H1 (cell line): ENCODE results near the gene NUTM2F. TPM values are rescaled to one million over a fixed set of nuclear protein-coding genes. Genes with fewer than 3 reads are reported as not detected.

Experiments
- CTCF ChIA-PET: fragments of 300-600 bp; sonication (Branson Sonifier 250); formaldehyde crosslinking; loops from one replicate; lab custom pipeline; 2021; ENCODE audit not compliant: partially characterized antibody; lab: Charles Lee
- POLR2A ChIA-PET: fragments of 300-600 bp; sonication (Branson Sonifier 250); formaldehyde crosslinking; loops from one replicate; lab custom pipeline; 2021; ENCODE audit warnings: inconsistent platforms; ENCODE audit not compliant: partially characterized antibody; lab: Charles Lee
- DNase-seq, 2 experiments: peaks; one replicate each; pipeline versions ENCODE4 v3.0.0 to v3.0.0-alpha.2; 2010 to 2022; ENCODE audit warnings: low spot score in 2 of 2, low read depth in 1 of 2, mixed read lengths in 1 of 2
- FAIRE-seq: peaks from 2 replicates; lab custom pipeline; 2011; peaks lifted over from hg19 to GRCh38; lab: Jason Lieb, UNC
- H2AFZ ChIP-seq: 2 replicates; pipeline ENCODE4 v1.8.1; 2012; ENCODE audit warnings: low read length, inconsistent platforms
- H2AK5ac ChIP-seq: 2 replicates; pipeline ENCODE4 v1.6.1; 2013; ENCODE audit warnings: low read depth, low read length
- H2BK120ac ChIP-seq: replicated peaks from 2 replicates; pipeline ENCODE3; 2013; ENCODE audit warnings: low read depth, low read length, inconsistent platforms
- H2BK12ac ChIP-seq: 2 replicates; pipeline ENCODE4 v1.6.1; 2013; ENCODE audit warnings: low read depth, low read length
- H2BK15ac ChIP-seq: 2 replicates; pipeline ENCODE4 v1.6.1; 2013; ENCODE audit warnings: low read length
- H2BK20ac ChIP-seq: 2 replicates; pipeline ENCODE4 v1.6.1; 2013; ENCODE audit warnings: low read length
- H2BK5ac ChIP-seq: 2 replicates; pipeline ENCODE4 v1.6.1; 2013; ENCODE audit warnings: low read depth, low read length
- H3K14ac ChIP-seq: 2 replicates; pipeline ENCODE4 v1.6.1; 2013; ENCODE audit warnings: inconsistent platforms; ENCODE audit not compliant: insufficient read length
- H3K18ac ChIP-seq: 2 replicates; pipeline ENCODE4 v1.6.1; 2013; ENCODE audit warnings: low read length; ENCODE audit errors: extremely low read depth
- H3K23ac ChIP-seq: 2 replicates; pipeline ENCODE4 v1.6.1; 2013; ENCODE audit warnings: inconsistent platforms; ENCODE audit not compliant: insufficient read length
- H3K23me2 ChIP-seq: 2 replicates; pipeline ENCODE4 v1.6.1; 2013; ENCODE audit warnings: low read depth, low read length
- H3K27ac ChIP-seq: 2 replicates; pipeline ENCODE4 v1.6.1; 2011; ENCODE audit warnings: low read depth, low read length, inconsistent platforms
- H3K27me3 ChIP-seq, 4 experiments: replicated peaks in 1 of 4; 1 replicate in 1 of 4; 2 replicates in 3 of 4; pipeline versions ENCODE4 v1.6.1 to v1.8.1; 2011 to 2013; ENCODE audit warnings: low read length in 3 of 4, mild to moderate bottlenecking in 3 of 4, inconsistent platforms in 2 of 4, mixed read lengths in 2 of 4, moderate library complexity in 1 of 4; ENCODE audit not compliant: control insufficient read depth in 3 of 4, insufficient read depth in 3 of 4; ENCODE audit errors: extremely low read depth in 1 of 4
- H3K36me3 ChIP-seq, 4 experiments: 2 replicates each; pipeline versions ENCODE4 v1.6.1 to v1.8.1; 2011 to 2013; ENCODE audit warnings: mild to moderate bottlenecking in 4 of 4, low read length in 3 of 4, moderate library complexity in 2 of 4, control low read depth in 1 of 4, inconsistent platforms in 1 of 4; ENCODE audit not compliant: insufficient read depth in 4 of 4, control insufficient read depth in 2 of 4
- H3K4ac ChIP-seq: replicated peaks from 2 replicates; pipeline ENCODE3; 2013; ENCODE audit warnings: low read length, low read depth, mixed read lengths, inconsistent platforms; ENCODE audit not compliant: insufficient read length
- H3K4me1 ChIP-seq, 4 experiments: replicated peaks in 1 of 4; 1 replicate in 1 of 4; 2 replicates in 3 of 4; pipeline versions ENCODE4 v1.6.1 to v1.8.1; 2011 to 2013; ENCODE audit warnings: low read length in 3 of 4, inconsistent platforms in 2 of 4, mixed read lengths in 1 of 4; ENCODE audit not compliant: insufficient read depth in 4 of 4, control insufficient read depth in 3 of 4
- H3K4me2 ChIP-seq, 2 experiments: 2 replicates each; pipeline versions ENCODE4 v1.6.1 to v1.8.1; 2011 to 2013; ENCODE audit warnings: low read depth in 2 of 2, low read length in 2 of 2, control low read depth in 1 of 2, inconsistent platforms in 1 of 2, mild to moderate bottlenecking in 1 of 2; ENCODE audit not compliant: insufficient read depth in 1 of 2
- H3K4me3 ChIP-seq, 4 experiments: fragments of 200-600, 300-600 bp in 1 of 4; sonication (generic), shearing (Covaris generic), sonication (Bioruptor Twin) in 1 of 4; 2 replicates each; pipeline versions ENCODE4 v1.5.1 to v1.8.1; 2011 to 2016; ENCODE audit warnings: low read length in 4 of 4, low read depth in 3 of 4, control low read depth in 2 of 4, inconsistent platforms in 2 of 4, mild to moderate bottlenecking in 2 of 4, mixed read lengths in 1 of 4, moderate library complexity in 1 of 4; ENCODE audit not compliant: insufficient read depth in 2 of 4; ENCODE audit errors: extremely low read depth in 1 of 4
- H3K56ac ChIP-seq: replicated peaks from 2 replicates; pipeline ENCODE3; 2013; ENCODE audit warnings: low read depth, mild to moderate bottlenecking, mixed read lengths, low read length, inconsistent platforms; ENCODE audit not compliant: insufficient read length
- H3K79me1 ChIP-seq: 2 replicates; pipeline ENCODE4 v1.6.1; 2013; ENCODE audit warnings: low read depth, low read length, control low read depth
- H3K79me2 ChIP-seq, 2 experiments: 2 replicates each; pipeline versions ENCODE4 v1.6.1 to v1.8.1; 2012 to 2013; ENCODE audit warnings: low read length in 2 of 2, mild to moderate bottlenecking in 2 of 2, inconsistent platforms in 1 of 2; ENCODE audit not compliant: insufficient read depth in 2 of 2, control insufficient read depth in 1 of 2
- H3K9ac ChIP-seq, 4 experiments: replicated peaks in 1 of 4; 1 replicate in 1 of 4; 2 replicates in 3 of 4; pipeline versions ENCODE4 v1.6.1 to v1.8.1; 2011 to 2013; ENCODE audit warnings: low read depth in 3 of 4, low read length in 3 of 4, control low read depth in 2 of 4, mild to moderate bottlenecking in 2 of 4, moderate library complexity in 2 of 4, inconsistent platforms in 1 of 4; ENCODE audit errors: extremely low read depth in 1 of 4
- H3K9me3 ChIP-seq, 2 experiments: 2 replicates each; pipeline versions ENCODE4 v1.6.1 to v1.8.1; 2012 to 2013; ENCODE audit warnings: mild to moderate bottlenecking in 2 of 2, moderate library complexity in 2 of 2, control low read depth in 1 of 2, inconsistent platforms in 1 of 2, low read depth in 1 of 2, low read length in 1 of 2, mixed read lengths in 1 of 2; ENCODE audit not compliant: insufficient read depth in 2 of 2
- H4K20me1 ChIP-seq, 2 experiments: replicated peaks in 1 of 2; 2 replicates each; pipeline versions ENCODE3 to v1.8.1; 2011 to 2013; ENCODE audit warnings: inconsistent platforms in 2 of 2, low read length in 2 of 2, mild to moderate bottlenecking in 1 of 2; ENCODE audit not compliant: insufficient read depth in 2 of 2, control insufficient read depth in 1 of 2
- H4K5ac ChIP-seq: 2 replicates; pipeline ENCODE4 v1.6.1; 2013; ENCODE audit warnings: low read length, low read depth, mixed read lengths, inconsistent platforms; ENCODE audit not compliant: insufficient read length
- H4K8ac ChIP-seq: 2 replicates; pipeline ENCODE4 v1.8.0; 2013; ENCODE audit warnings: mild to moderate bottlenecking, moderate library complexity, low read length, inconsistent platforms; ENCODE audit not compliant: insufficient read depth; ENCODE audit errors: extremely low read depth
- H4K91ac ChIP-seq: replicated peaks from 2 replicates; pipeline ENCODE3; 2013; ENCODE audit warnings: low read length, mixed read lengths, inconsistent platforms; ENCODE audit not compliant: insufficient read length
- CTBP2 ChIP-seq: IDR thresholded peaks from 2 replicates; pipeline ENCODE4 v1.7.0; 2011; ENCODE audit warnings: borderline replicate concordance, mild to moderate bottlenecking, moderate library complexity, mixed read lengths, low read length; ENCODE audit not compliant: insufficient read depth, insufficient read length
- HDAC2 ChIP-seq, 2 experiments: fragments of 300-600 bp in 1 of 2; sonication (generic) in 1 of 2; IDR thresholded peaks; 2 replicates each; pipeline ENCODE4 v1.6.1; 2011 to 2012; ENCODE audit warnings: low read depth in 2 of 2, low read length in 2 of 2, mild to moderate bottlenecking in 2 of 2, moderate library complexity in 2 of 2, borderline replicate concordance in 1 of 2, inconsistent platforms in 1 of 2
- POLR2AphosphoS5 ChIP-seq: IDR thresholded peaks from 2 replicates; pipeline ENCODE4 v1.6.1; 2011; ENCODE audit warnings: low read depth, low read length
- POU5F1 ChIP-seq: IDR thresholded peaks from 2 replicates; pipeline ENCODE4 v1.6.1; 2011; ENCODE audit warnings: low read depth, mild to moderate bottlenecking, low read length, moderate library complexity
- WGBS, 2 experiments: shearing (Covaris generic) in 1 of 2; methylation state at CpG; one replicate each; pipeline versions ENCODE4 v1.1.6 to v1.1.7; 2013 to 2015; ENCODE audit warnings: low lambda C conversion rate in 2 of 2, mixed read lengths in 2 of 2, inconsistent platforms in 1 of 2, low coverage in 1 of 2, missing lambda C conversion rate in 1 of 2; ENCODE audit not compliant: insufficient replicate concordance in 2 of 2, insufficient coverage in 1 of 2, insufficient read length in 1 of 2; ENCODE audit errors: extremely low coverage in 1 of 2, missing lambda C conversion rate in 1 of 2; 5-methylcytosine and 5-hydroxymethylcytosine counted together
- polyA plus RNA-seq, 7 experiments: library from polyadenylated mRNA; depleted of rRNA in 3 of 7; stranded (reverse) in 5 of 7; unstranded in 2 of 7; fragments of >200 nt in 5 of 7; fragments of 200-250 nt in 2 of 7; gene quantifications; 1 replicate in 5 of 7; 2 replicates in 1 of 7; 4 replicates in 1 of 7; pipeline versions ENCODE4 v1.2.1 to v1.2.3, GENCODE V29; 2011 to 2013; ENCODE audit warnings: missing spikeins in 2 of 7, mixed read lengths in 2 of 7
- total RNA-seq: library from RNA; stranded (reverse); fragmentation: NEBNext Ultra II Directional; extraction: Animal tissue kit (Norgen Biotek cat#: 25700); gene quantifications from 2 replicates; pipeline ENCODE4 v1.2.1, GENCODE V29; 2021

The NUTM2F gene
- total and polyA plus RNA-seq, 2 of the 8 experiments (the other 6 are each of a cell fraction or from before 2014, with no cell fraction given), result 0.06 to 0.19 TPM

- TF ChIP-seq CTBP2, result no peak
- TF ChIP-seq POU5F1, result no peak
- TF ChIP-seq HDAC2 (IDR thresholded peaks at IDR 0.05; ENCODE audit: borderline replicate concordance in 1 of 2, low read depth in 2 of 2, low read length in 2 of 2), result no peak
- TF ChIP-seq POLR2AphosphoS5, result no peak
- TF ChIP-seq, all 59 proteins: peak for 0
- CTCF ChIA-PET, result no interaction called here
- Histone ChIP-seq H4K5ac (no peak overlapping the region), H2AFZ (no peak overlapping the region), H3K9ac (no peak overlapping the region; a peak in 1 of 7 replicates), H3K27me3 (no peaks in the 10 kb centered on the region), H3K23ac (no peak overlapping the region), H2BK15ac (no peak overlapping the region), H3K56ac (no peak overlapping the region), H3K4me1 (no peaks in the 10 kb centered on the region), H3K23me2 (no peaks in the 10 kb centered on the region), H3K27ac (no peak overlapping the region), H3K4me2 (no peak overlapping the region), H4K8ac (no peak overlapping the region), H2BK20ac (no peak overlapping the region), H2BK12ac (no peak overlapping the region), H3K79me2 (peaks cover 0 to 8% of the 10 kb centered on the region in 2 experiments; a peak in 1 of 4 replicates), H3K9me3 (peaks cover 16 to 22% of the 10 kb centered on the region in 2 experiments), H2AK5ac (no peak overlapping the region), H2BK5ac (no peak overlapping the region), H3K4ac (no peak overlapping the region), H3K14ac (no peak overlapping the region), H4K91ac (no peak overlapping the region), H4K20me1 (no peaks in the 10 kb centered on the region), H3K79me1 (peaks cover 2% of the 10 kb centered on the region; the same call in 1 of the 2 replicates), H3K4me3 (no peak overlapping the region), H3K36me3 (0 out of 8 replicates have a peak, but pooled peaks cover 0 to 4% (median 0%) of the 10 kb centered on the region in 4 experiments), H2BK120ac (no peak overlapping the region), H3K18ac (no peak overlapping the region)
- POLR2A ChIA-PET, result no interaction called here
- 96% methylated on average over 1 of the region's 1 CpG; no CpG with 5 or more reads in 1 of the 2 experiments for WGBS, 2 experiments
- DNase-seq (no peak), FAIRE-seq (no peak)
Observed at GRCh38 chr9:94270009-94270408, 58.4 kb downstream of the NUTM2F start.
